ENCODE measurements around the gene FGR.

DNA sequence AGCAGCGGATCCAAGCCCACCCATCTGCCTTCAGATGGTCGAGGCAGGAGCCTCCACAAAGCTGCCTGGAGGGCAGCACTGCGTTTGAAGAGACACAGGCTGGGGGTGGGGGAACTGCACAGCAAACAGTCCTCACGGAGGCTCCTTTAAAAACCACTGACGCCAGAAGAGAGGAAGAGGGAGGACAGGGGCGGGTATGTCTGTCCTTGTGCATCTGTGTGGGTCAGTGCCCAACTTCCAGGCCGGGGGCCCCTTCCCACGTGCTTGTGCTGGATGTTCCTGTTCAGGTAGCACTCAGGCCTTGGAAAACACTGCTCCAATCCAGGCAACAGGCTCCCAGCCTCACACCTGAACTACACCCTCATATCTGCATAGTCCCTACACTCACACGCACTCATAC is 38.7 kb downstream of the FGR start:
- TF ChIP-seq CTCF (optimal IDR thresholded peaks at IDR 0.05 in 1 of 3, IDR thresholded peaks at IDR 0.05 in 1 of 3, conservative IDR thresholded peaks at IDR 0.05 in 1 of 3; ENCODE audit: extremely low read depth in 1 of 3, insufficient read depth in 2 of 3, low read length in 3 of 3) (no peak), EZH2 (IDR thresholded peaks at IDR 0.05; ENCODE audit: low read length) (no peak)

All from keratinocyte (primary cell).